ENCODE data around the gene TMEM266. TPM values are rescaled to one million over a fixed set of nuclear protein-coding genes. Genes with fewer than 3 reads are reported as not detected.

Gene TMEM266
- total and polyA plus RNA-seq, 9 donors: 0.13 to 0.95 (median 0.47) TPM

DNA sequence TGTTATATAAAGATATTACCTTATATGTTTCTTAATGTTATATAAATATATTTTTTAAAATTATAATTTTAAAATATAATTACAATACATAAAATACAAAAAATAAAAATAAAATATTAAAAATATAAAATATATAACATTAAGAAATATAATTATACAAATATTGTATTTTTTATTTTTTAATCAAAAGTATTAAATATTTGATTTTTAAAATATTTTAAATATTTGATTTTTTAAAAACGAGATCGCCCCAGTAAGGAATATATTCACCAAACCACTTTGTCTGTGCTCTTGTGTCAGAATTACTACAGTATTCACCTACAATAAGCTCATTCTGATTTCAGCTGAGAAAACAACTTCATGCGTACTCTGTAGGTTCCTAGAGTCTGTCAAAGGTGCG lies 162.4 kb downstream of the TMEM266 start:
- Histone ChIP-seq H3K27ac (ENCODE audit: low read length) (no peak overlapping the region), H3K4me3 (ENCODE audit: low read length) (no peak overlapping the region), H3K27me3 (ENCODE audit: control insufficient read depth, insufficient read depth, low read length) (no peaks in the 10 kb centered on the region), H3K36me3 (ENCODE audit: control insufficient read depth, insufficient read depth, low read length) (peaks cover 16% of the 10 kb centered on the region), H3K9me3 (replicated peaks; ENCODE audit: control insufficient read depth, low read depth, low read length) (peaks cover 3% of the 10 kb centered on the region), H3K4me1 (ENCODE audit: control insufficient read depth, insufficient read depth, low read length) (no peaks in the 10 kb centered on the region)
- WGBS (ENCODE audit: insufficient coverage): no CpG with 5 or more reads among the region's 4 CpGs
- DNase-seq: no peak

DNA sequence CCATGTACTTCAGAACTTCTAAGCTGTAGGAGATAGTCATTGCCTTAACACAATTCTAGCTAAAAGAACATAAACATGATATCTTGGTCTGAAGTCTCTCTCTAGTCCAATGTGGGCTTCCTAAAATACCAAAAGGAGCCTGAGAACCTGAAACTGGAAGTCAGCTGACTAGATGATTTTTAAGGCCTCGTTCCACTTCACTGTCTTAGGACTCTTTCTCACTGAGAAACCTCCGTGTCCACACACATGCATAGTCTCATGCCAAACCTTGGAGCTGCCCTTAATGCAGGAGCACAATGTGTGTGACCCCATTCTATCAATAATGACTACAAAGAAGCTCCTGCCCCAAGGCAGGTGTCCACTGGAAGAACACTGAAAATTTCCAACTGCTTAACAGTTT lies 163.7 kb downstream of the TMEM266 start:
- Histone ChIP-seq H3K4me1 (ENCODE audit: control insufficient read depth, insufficient read depth, low read length) (no peaks in the 10 kb centered on the region), H3K36me3 (ENCODE audit: control insufficient read depth, insufficient read depth, low read length) (peaks cover 12% of the 10 kb centered on the region), H3K9me3 (replicated peaks; ENCODE audit: control insufficient read depth, low read depth, low read length) (peaks cover 3% of the 10 kb centered on the region), H3K27me3 (ENCODE audit: control insufficient read depth, insufficient read depth, low read length) (no peaks in the 10 kb centered on the region), H3K27ac (ENCODE audit: low read length) (no peak overlapping the region), H3K4me3 (ENCODE audit: low read length) (no peak overlapping the region)
- DNase-seq: no peak
- WGBS (ENCODE audit: insufficient coverage): 80% methylated on average over 1 of the region's 2 CpGs

DNA sequence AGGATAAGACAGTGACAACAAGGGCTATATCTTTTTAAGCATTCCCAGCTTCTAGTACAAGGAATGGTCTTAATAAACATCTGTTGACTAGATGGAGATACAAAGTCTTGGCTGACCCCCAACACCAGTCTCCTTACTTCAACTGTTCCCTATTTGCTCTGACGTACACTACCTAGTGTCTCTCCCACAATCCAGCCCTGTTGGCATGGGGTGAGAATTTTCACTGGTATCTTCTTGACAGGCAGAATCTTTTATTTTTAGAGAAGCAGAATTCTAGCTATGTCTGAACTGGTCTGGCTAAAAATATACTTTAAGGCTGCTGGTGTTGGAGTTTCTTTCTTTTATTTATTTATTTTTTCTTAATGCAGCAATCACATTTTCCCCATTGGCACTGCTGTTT lies 169.5 kb downstream of the TMEM266 start:
- Histone ChIP-seq H3K36me3 (ENCODE audit: control insufficient read depth, insufficient read depth, low read length) (peaks cover 13% of the 10 kb centered on the region), H3K9me3 (replicated peaks; ENCODE audit: control insufficient read depth, low read depth, low read length) (no peaks in the 10 kb centered on the region), H3K27me3 (ENCODE audit: control insufficient read depth, insufficient read depth, low read length) (no peaks in the 10 kb centered on the region), H3K4me3 (ENCODE audit: low read length) (no peak overlapping the region), H3K27ac (ENCODE audit: low read length) (no peak overlapping the region), H3K4me1 (ENCODE audit: control insufficient read depth, insufficient read depth, low read length) (no peaks in the 10 kb centered on the region)
- WGBS (ENCODE audit: insufficient coverage): no CpG with 5 or more reads among the region's 1 CpG
- DNase-seq: no peak

DNA sequence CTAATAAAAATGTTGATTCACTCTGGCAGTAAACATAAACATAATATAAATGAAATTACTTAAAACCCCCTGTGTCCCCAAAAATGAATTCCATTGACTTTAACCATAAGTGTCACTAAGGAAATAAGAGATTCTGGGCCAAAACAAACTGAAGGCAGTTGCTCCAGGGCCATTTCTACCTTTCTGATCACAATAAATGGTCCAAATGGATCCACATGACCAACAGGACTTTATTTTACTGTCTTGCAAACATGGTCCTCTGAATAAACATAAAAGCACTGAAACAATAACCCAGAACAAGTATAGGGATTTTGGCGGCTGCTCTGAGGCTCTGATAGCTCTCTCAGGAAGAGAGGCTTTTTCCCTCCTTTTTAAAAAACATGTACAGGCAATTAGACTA lies 174.1 kb downstream of the TMEM266 start:
- Histone ChIP-seq H3K9me3 (replicated peaks; ENCODE audit: control insufficient read depth, low read depth, low read length) (no peaks in the 10 kb centered on the region), H3K36me3 (ENCODE audit: control insufficient read depth, insufficient read depth, low read length) (peaks cover 5% of the 10 kb centered on the region), H3K27me3 (ENCODE audit: control insufficient read depth, insufficient read depth, low read length) (no peaks in the 10 kb centered on the region), H3K4me1 (ENCODE audit: control insufficient read depth, insufficient read depth, low read length) (no peaks in the 10 kb centered on the region), H3K4me3 (ENCODE audit: low read length) (no peak overlapping the region), H3K27ac (ENCODE audit: low read length) (no peak overlapping the region)
- no peak for DNase-seq
- whole genome bisulfite sequencing (ENCODE audit: insufficient coverage): no CpG with 5 or more reads among the region's 1 CpG

DNA sequence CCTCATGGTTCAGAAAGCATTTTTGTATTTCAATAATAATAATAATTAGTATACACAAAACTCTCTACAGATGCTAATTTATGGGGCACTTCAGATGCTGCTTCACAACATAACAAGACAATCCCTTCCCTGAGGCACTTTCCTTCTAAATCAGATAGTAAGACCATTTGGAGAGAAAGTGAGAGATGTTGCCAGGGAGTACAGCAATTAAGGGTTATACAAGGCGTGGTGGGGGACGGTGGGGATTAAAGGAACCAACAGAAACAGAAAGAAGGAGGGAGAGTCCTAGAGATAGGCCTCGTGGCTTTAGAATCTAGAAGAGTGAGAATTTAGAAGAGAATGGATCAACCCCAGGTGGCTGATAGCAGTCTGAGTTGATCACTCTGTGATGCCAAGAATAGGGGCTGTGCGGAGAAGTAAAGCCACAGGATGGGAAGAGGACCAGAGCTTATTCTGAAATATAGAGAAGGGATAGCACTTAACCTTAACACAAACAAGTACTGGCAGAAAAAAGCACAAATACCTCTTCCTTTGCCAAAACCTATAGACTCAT lies 174.6 kb downstream of the TMEM266 start:
- Histone ChIP-seq H3K4me3 (ENCODE audit: low read length) (no peak overlapping the region), H3K4me1 (ENCODE audit: control insufficient read depth, insufficient read depth, low read length) (no peaks in the 10 kb centered on the region), H3K36me3 (ENCODE audit: control insufficient read depth, insufficient read depth, low read length) (peaks cover 5% of the 10 kb centered on the region), H3K27ac (ENCODE audit: low read length) (no peak overlapping the region), H3K27me3 (ENCODE audit: control insufficient read depth, insufficient read depth, low read length) (no peaks in the 10 kb centered on the region), H3K9me3 (replicated peaks; ENCODE audit: control insufficient read depth, low read depth, low read length) (no peaks in the 10 kb centered on the region)
- 56% methylated on average over 3 of the region's 4 CpGs for WGBS (ENCODE audit: insufficient coverage)
- no peak for DNase-seq

DNA sequence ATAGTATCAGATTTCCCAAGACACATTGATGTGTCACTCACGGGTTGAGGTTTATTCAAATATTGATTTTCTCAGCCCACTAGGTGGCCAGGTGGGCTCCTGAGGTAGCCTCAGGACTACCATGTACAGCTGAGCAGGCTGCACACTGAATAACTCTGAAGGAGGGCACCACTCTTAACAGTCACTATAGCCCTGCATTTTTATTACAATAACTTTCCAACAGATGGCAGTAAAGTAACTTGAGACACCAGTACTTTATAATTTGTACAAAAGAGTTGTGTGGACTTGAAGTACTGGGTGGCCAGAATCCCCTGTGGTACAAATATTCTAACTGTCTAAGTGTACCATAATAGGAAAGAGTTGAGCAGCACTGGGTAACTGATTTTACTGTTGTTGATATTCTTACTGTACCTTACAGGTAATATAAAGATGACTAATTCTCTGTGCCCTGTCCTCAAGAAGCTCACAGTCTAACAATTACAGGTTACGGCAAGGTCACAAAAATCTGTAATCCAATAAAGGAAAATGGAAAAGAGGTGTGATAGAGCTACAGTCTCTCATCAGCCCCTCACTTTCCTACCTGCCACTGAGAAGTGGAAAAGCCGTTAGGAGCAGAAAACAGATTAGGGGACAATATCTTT lies 175.5 kb downstream of the TMEM266 start:
- no peaks in the 10 kb centered on the region for H3K4me1 ChIP-seq (ENCODE audit: control insufficient read depth, insufficient read depth, low read length)
- peak; percentile 39 for DNase-seq
- no peaks in the 10 kb centered on the region for H3K27me3 ChIP-seq (ENCODE audit: control insufficient read depth, insufficient read depth, low read length)
- H3K4me3 ChIP-seq (ENCODE audit: low read length): no peak overlapping the region
- H3K9me3 ChIP-seq (replicated peaks; ENCODE audit: control insufficient read depth, low read depth, low read length): no peaks in the 10 kb centered on the region
- no peak overlapping the region for H3K27ac ChIP-seq (ENCODE audit: low read length)
- peaks cover 5% of the 10 kb centered on the region for H3K36me3 ChIP-seq (ENCODE audit: control insufficient read depth, insufficient read depth, low read length)
- WGBS (ENCODE audit: insufficient coverage): 40% methylated on average over 1 of the region's 3 CpGs

DNA sequence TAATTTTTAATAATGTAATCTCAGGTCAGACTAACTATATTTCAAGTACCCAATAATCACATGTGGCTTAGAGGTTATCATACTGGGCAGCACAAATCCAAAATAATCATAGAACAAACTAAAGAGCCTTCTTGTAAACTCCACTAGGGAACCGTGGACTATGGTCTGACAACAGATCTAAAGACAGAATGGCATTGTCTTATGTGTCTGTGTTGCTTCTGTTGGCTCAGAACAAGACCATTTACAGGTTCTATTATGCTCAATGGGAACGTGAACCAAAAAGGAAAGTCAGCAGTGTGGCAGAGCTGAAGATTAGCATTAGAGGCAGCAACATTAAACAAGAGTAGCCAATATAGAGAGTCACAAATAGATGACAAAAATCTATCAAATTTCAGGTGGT lies 176.6 kb downstream of the TMEM266 start:
- Histone ChIP-seq H3K27me3 (ENCODE audit: control insufficient read depth, insufficient read depth, low read length) (no peaks in the 10 kb centered on the region), H3K4me1 (ENCODE audit: control insufficient read depth, insufficient read depth, low read length) (no peaks in the 10 kb centered on the region), H3K36me3 (ENCODE audit: control insufficient read depth, insufficient read depth, low read length) (no peaks in the 10 kb centered on the region), H3K27ac (ENCODE audit: low read length) (no peak overlapping the region), H3K9me3 (replicated peaks; ENCODE audit: control insufficient read depth, low read depth, low read length) (no peaks in the 10 kb centered on the region), H3K4me3 (ENCODE audit: low read length) (no peak overlapping the region)
- no CpG with 5 or more reads among the region's 2 CpGs for WGBS (ENCODE audit: insufficient coverage)
- DNase-seq: no peak

DNA sequence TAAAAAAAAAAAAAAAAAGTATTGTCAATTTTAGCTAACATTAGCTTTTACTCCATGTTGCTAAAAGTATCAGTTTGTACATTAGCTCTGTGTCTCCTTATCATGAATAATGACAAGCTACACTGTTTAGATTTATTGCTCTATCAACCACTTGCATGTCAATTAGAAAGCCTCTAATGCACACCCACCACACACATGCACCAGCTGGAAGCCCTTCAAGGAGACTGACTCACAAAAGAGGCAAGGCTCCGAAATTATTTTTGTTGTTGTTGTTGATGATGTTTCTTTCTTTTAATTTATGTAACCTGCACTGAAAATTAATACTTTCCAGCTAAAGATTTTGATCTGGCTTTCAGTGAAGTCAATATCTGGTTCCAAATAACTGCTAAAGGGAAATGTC lies 180.0 kb downstream of the TMEM266 start:
- Histone ChIP-seq H3K4me3 (ENCODE audit: low read length) (no peak overlapping the region), H3K36me3 (ENCODE audit: control insufficient read depth, insufficient read depth, low read length) (no peaks in the 10 kb centered on the region), H3K27me3 (ENCODE audit: control insufficient read depth, insufficient read depth, low read length) (no peaks in the 10 kb centered on the region), H3K4me1 (ENCODE audit: control insufficient read depth, insufficient read depth, low read length) (no peaks in the 10 kb centered on the region), H3K27ac (ENCODE audit: low read length) (no peak overlapping the region), H3K9me3 (replicated peaks; ENCODE audit: control insufficient read depth, low read depth, low read length) (no peaks in the 10 kb centered on the region)
- no CpG with 5 or more reads among the region's 1 CpG for WGBS (ENCODE audit: insufficient coverage)
- no peak for DNase-seq

DNA sequence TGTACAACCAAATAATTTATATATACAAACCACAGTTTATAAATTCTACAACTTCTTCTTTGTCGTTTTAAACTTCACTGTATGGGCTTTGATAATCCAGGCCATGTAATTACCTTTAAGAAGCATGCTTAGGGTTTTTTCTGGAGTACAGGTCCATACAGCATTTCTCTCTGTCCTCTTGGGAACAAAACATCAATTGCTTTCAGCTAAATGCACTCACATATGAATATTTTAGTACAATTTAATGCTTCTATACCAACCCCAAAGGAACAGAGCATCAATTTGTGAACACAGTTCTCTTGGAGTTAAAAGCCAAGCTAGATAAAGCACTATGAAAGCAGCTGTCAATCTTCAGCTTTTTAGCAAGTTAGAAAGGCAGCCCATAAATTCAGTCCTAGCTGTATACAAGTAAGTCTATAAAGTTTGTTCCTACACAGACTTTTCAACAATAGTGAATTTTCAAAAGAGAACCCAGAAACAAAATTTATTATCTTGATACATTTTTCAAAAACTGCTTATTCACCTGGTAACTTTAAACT lies 185.4 kb downstream of the TMEM266 start:
- no peaks in the 10 kb centered on the region for H3K27me3 ChIP-seq (ENCODE audit: control insufficient read depth, insufficient read depth, low read length)
- H3K9me3 ChIP-seq (replicated peaks; ENCODE audit: control insufficient read depth, low read depth, low read length): no peaks in the 10 kb centered on the region
- H3K4me1 ChIP-seq (ENCODE audit: control insufficient read depth, insufficient read depth, low read length): no peaks in the 10 kb centered on the region
- H3K27ac ChIP-seq (ENCODE audit: low read length): no peak overlapping the region
- no peak overlapping the region for H3K4me3 ChIP-seq (ENCODE audit: low read length)
- H3K36me3 ChIP-seq (ENCODE audit: control insufficient read depth, insufficient read depth, low read length): no peaks in the 10 kb centered on the region
- no CpG with 5 or more reads among the region's 1 CpG for WGBS (ENCODE audit: insufficient coverage)
- DNase-seq: no peak

DNA sequence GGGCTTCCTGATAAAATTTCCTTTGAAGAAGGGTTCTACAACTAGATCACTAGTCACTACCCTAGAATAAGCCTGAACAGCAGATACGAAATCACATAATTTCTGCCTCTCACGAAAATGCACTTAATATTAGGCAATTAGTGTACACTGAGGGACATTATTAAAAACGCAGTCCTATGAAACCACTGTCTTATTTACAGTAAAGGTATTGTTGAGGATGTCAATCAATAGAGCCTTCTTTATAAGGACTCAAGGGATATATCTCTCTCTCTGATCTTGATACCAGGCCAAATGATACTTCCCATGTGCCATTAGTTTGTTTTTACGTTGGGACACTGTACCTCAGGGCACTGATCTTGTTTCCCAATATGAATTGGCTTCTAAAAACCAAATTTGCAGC lies 191.9 kb downstream of the TMEM266 start:
- Histone ChIP-seq H3K36me3 (ENCODE audit: control insufficient read depth, insufficient read depth, low read length) (no peaks in the 10 kb centered on the region), H3K27me3 (ENCODE audit: control insufficient read depth, insufficient read depth, low read length) (no peaks in the 10 kb centered on the region), H3K4me1 (ENCODE audit: control insufficient read depth, insufficient read depth, low read length) (no peaks in the 10 kb centered on the region), H3K4me3 (ENCODE audit: low read length) (no peak overlapping the region), H3K9me3 (replicated peaks; ENCODE audit: control insufficient read depth, low read depth, low read length) (peaks cover 6% of the 10 kb centered on the region), H3K27ac (ENCODE audit: low read length) (no peak overlapping the region)
- WGBS (ENCODE audit: insufficient coverage): no CpG with 5 or more reads among the region's 4 CpGs
- no peak for DNase-seq
